Measurements from ENCODE around the gene WFIKKN2. TPM values are rescaled to one million over a fixed set of nuclear protein-coding genes. Genes with fewer than 3 reads are reported as not detected.

WFIKKN2 gene
- total and polyA plus RNA-seq, 2 of the 8 experiments (the other 6 are each of a cell fraction or from before 2014, with no cell fraction given) = 0.07 to 0.30 TPM

DNA sequence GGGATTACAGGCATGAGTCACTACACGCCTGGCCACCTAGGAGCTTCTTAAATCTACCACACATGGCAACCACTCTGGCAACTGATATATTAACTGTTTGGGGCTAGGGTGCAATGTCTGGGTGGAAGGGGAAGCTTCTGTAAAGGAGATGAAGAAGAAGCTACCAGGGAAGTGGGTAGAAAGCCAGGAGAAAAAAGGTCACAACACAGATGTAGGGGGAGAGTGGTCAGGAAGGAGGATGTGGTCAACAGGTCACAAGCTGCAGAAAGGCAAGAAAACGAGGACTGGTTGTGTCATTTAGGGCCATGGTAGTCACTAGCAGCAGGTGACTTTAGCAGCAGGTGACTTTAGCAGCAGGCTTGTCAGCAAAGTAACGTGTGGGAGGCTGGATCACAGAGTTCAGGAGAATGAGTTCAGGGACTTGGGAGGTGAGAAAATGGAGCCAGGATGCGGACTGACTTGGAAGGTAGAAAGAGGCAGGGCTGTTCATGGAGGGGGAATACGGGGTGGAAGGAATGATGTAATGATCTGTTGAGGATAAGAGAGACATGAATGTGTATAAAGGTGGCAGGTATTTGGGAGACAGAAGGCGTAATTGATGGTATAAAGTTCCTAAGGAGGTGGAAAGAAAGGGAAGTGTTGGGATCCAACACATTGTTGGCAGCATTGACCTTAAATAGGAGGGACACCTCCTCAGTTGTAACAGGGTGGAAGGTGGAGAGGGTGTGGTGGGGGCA lies 16.3 kb upstream of the WFIKKN2 start:
- DNase-seq (ENCODE audit: low read depth in 1 of 2, low spot score in 2 of 2) (no peak), FAIRE-seq (no peak)
- WGBS, 2 experiments (ENCODE audit: extremely low coverage in 1 of 2, insufficient coverage in 1 of 2, insufficient read length in 1 of 2, insufficient replicate concordance in 2 of 2, low coverage in 1 of 2, low lambda C conversion rate in 2 of 2, missing lambda C conversion rate in 1 of 2) = 74% methylated on average over 6 of the region's 6 CpGs; no CpG with 5 or more reads in 1 of the 2 experiments
- TF ChIP-seq SIX5 (IDR thresholded peaks at IDR 0.05; ENCODE audit: low read depth, low read length) = no peak
- TF ChIP-seq GABPA (IDR thresholded peaks at IDR 0.05; ENCODE audit: borderline replicate concordance, insufficient read depth, low read length) = no peak
- no peak for TF ChIP-seq JUN (IDR thresholded peaks at IDR 0.05; ENCODE audit: low read depth, low read length)
- TF ChIP-seq HDAC6 (IDR thresholded peaks at IDR 0.05; ENCODE audit: low read depth, low read length) = no peak
- Histone ChIP-seq H3K18ac (ENCODE audit: extremely low read depth, low read length) (no peak overlapping the region), H3K9ac (replicated peaks in 1 of 4; ENCODE audit: extremely low read depth in 1 of 4, low read depth in 3 of 4, low read length in 3 of 4) (no peak overlapping the region), H3K56ac (replicated peaks; ENCODE audit: insufficient read length, low read depth, low read length) (no peak overlapping the region), H3K36me3 (ENCODE audit: control insufficient read depth in 2 of 4, insufficient read depth in 4 of 4, low read length in 3 of 4) (no peaks in the 10 kb centered on the region), H4K8ac (ENCODE audit: extremely low read depth, insufficient read depth, low read length) (no peak overlapping the region), H2BK5ac (ENCODE audit: low read depth, low read length) (no peak overlapping the region), H3K23me2 (ENCODE audit: low read depth, low read length) (no peaks in the 10 kb centered on the region; the same call in 1 of the 2 replicates), H2BK120ac (replicated peaks; ENCODE audit: low read depth, low read length) (no peak overlapping the region), H4K91ac (replicated peaks; ENCODE audit: insufficient read length, low read length) (no peak overlapping the region), H3K27ac (ENCODE audit: low read depth, low read length) (no peak overlapping the region), H3K79me2 (ENCODE audit: control insufficient read depth in 1 of 2, insufficient read depth in 2 of 2, low read length in 2 of 2) (no peaks in the 10 kb centered on the region), H3K23ac (ENCODE audit: insufficient read length) (no peak overlapping the region), H2AFZ (ENCODE audit: low read length) (no peak overlapping the region), H2BK12ac (ENCODE audit: low read depth, low read length) (no peak overlapping the region), H4K5ac (ENCODE audit: insufficient read length, low read depth, low read length) (no peak overlapping the region), H4K20me1 (replicated peaks in 1 of 2; ENCODE audit: control insufficient read depth in 1 of 2, insufficient read depth in 2 of 2, low read length in 2 of 2) (no peaks in the 10 kb centered on the region), H3K4me3 (ENCODE audit: extremely low read depth in 1 of 4, insufficient read depth in 2 of 4, low read depth in 3 of 4, low read length in 4 of 4) (no peak overlapping the region), H3K4ac (replicated peaks; ENCODE audit: insufficient read length, low read depth, low read length) (no peak overlapping the region), H3K9me3 (ENCODE audit: insufficient read depth in 2 of 2, low read depth in 1 of 2, low read length in 1 of 2) (no peaks in the 10 kb centered on the region), H3K14ac (ENCODE audit: insufficient read length) (no peak overlapping the region), H3K79me1 (ENCODE audit: low read depth, low read length) (no peaks in the 10 kb centered on the region), H3K27me3 (replicated peaks in 1 of 4; ENCODE audit: control insufficient read depth in 3 of 4, extremely low read depth in 1 of 4, insufficient read depth in 3 of 4, low read length in 3 of 4) (no peaks in the 10 kb centered on the region; a peak in 1 of 7 replicates), H2BK15ac (ENCODE audit: low read length) (peak overlapping the region; percentile 90), H3K4me2 (ENCODE audit: insufficient read depth in 1 of 2, low read depth in 2 of 2, low read length in 2 of 2) (no peak overlapping the region), H2AK5ac (ENCODE audit: low read depth, low read length) (no peak overlapping the region), H3K4me1 (replicated peaks in 1 of 4; ENCODE audit: control insufficient read depth in 3 of 4, insufficient read depth in 4 of 4, low read length in 3 of 4) (peaks cover 0 to 5% (median 0%) of the 10 kb centered on the region in 4 experiments; a peak in 2 of 7 replicates), H2BK20ac (ENCODE audit: low read length) (no peak overlapping the region)
- CTCF ChIA-PET (ENCODE audit: partially characterized antibody) = interaction anchor here (0.8 to 14.1 kb wide), 13 partner anchors 12 to 138 kb away, joined by 3 to 125 read pairs (median 5); partner anchors contain the start of gene WFIKKN2
- POLR2A ChIA-PET (ENCODE audit: partially characterized antibody) = interaction anchor here (0.7 to 0.8 kb wide), 2 partner anchors 16 to 47 kb away, joined by 3 read pairs; partner anchors contain the start of genes TOB1 and WFIKKN2

All from H1 (cell line).